Natural killer cell (primary cell): ENCODE data around the gene FBXO15. TPM values are rescaled to one million over a fixed set of nuclear protein-coding genes. Genes with fewer than 3 reads are reported as not detected.

Experiments used
- ATAC-seq, 3 donors: fragments of 150-1000 bp in 2 of 3; fragments of 200-7000 bp in 1 of 3; cut with Tn5 transposase; 1 replicate in 1 of 3; 2 replicates in 2 of 3; pipeline ENCODE4 v1.10.0; 2021; ENCODE audit warnings: mild to moderate bottlenecking in 2 of 3, moderate library complexity in 2 of 3
- DNase-seq, 2 donors: peaks; one replicate each; pipeline versions ENCODE4 v3.0.0 to v3.0.0-alpha.2; 2013 to 2021; ENCODE audit warnings: mixed read lengths in 1 of 2
- H3K27ac ChIP-seq: one replicate; pipeline ENCODE4 v1.5.1; 2013; ENCODE audit warnings: mild to moderate bottlenecking, low read length
- H3K27me3 ChIP-seq: one replicate; pipeline ENCODE4 v1.6.1; 2013; ENCODE audit warnings: low read length; ENCODE audit not compliant: control insufficient read depth, insufficient read depth
- H3K36me3 ChIP-seq: one replicate; pipeline ENCODE4 v1.6.1; 2013; ENCODE audit warnings: low read length; ENCODE audit not compliant: control insufficient read depth, insufficient read depth
- H3K4me1 ChIP-seq: one replicate; pipeline ENCODE4 v1.6.1; 2013; ENCODE audit warnings: low read length; ENCODE audit not compliant: control insufficient read depth, insufficient read depth
- H3K4me3 ChIP-seq: one replicate; pipeline ENCODE4 v1.5.1; 2013; ENCODE audit warnings: low read length
- H3K9me3 ChIP-seq: one replicate; pipeline ENCODE4 v1.6.1; 2013; ENCODE audit warnings: low read length; ENCODE audit not compliant: control insufficient read depth, insufficient read depth
- H3K27ac Mint-ChIP-seq, 2 donors: one replicate each; pipeline ENCODE4 v1.8.0; 2022; ENCODE audit warnings: mild to moderate bottlenecking in 2 of 2, mixed read lengths in 2 of 2, moderate library complexity in 1 of 2
- H3K27me3 Mint-ChIP-seq, 2 donors: one replicate each; pipeline ENCODE4 v1.8.0; 2022; ENCODE audit warnings: low read depth in 2 of 2, mixed read lengths in 2 of 2
- H3K36me3 Mint-ChIP-seq: one replicate; pipeline ENCODE4 v1.8.0; 2022; ENCODE audit warnings: mixed read lengths
- H3K4me1 Mint-ChIP-seq, 2 donors: one replicate each; pipeline ENCODE4 v1.8.0; 2022; ENCODE audit warnings: mixed read lengths in 2 of 2
- H3K4me3 Mint-ChIP-seq: one replicate; pipeline ENCODE4 v1.8.0; 2022; ENCODE audit warnings: mild to moderate bottlenecking, moderate library complexity, mixed read lengths
- H3K9me3 Mint-ChIP-seq, 2 donors: one replicate each; pipeline ENCODE4 v1.8.0; 2022; ENCODE audit warnings: mixed read lengths in 2 of 2
- CTCF ChIP-seq: fragments of 200-600 bp; IDR thresholded peaks from one replicate; pipeline ENCODE4 v1.8.0; 2022; ENCODE audit warnings: antibody characterized with exemption
- WGBS: methylation state at CpG from one replicate; pipeline ENCODE4 v1.1.7; 2013; ENCODE audit warnings: missing lambda C conversion rate; ENCODE audit not compliant: insufficient coverage; 5-methylcytosine and 5-hydroxymethylcytosine counted together
- intact Hi-C: fragments of 100-400 bp; cut with micrococcal nuclease; formaldehyde crosslinking; loops from one replicate; pipeline ENCODE4 v1.14.2; 2022
- total RNA-seq, 4 donors: library from RNA; stranded (reverse); fragments of 120-200 nt in 1 of 4; gene quantifications; one replicate each; pipeline versions ENCODE4 v1.2.3 to v1.2.4, GENCODE V29; 2013 to 2022

Gene FBXO15
- total RNA-seq, 3 donors from 2014 or later (not counting 1 experiment from before 2014, with no cell fraction given) = 0.50 to 2.6 (median 0.87) TPM

- no peak for DNase-seq
- H3K36me3 Mint-ChIP-seq = no peaks in the 10 kb centered on the region
- H3K4me1 ChIP-seq = peaks cover 9% of the 10 kb centered on the region
- WGBS = 100% methylated on average over 1 of the region's 2 CpGs
- peaks cover 24% of the 10 kb centered on the region for H3K36me3 ChIP-seq
- no peak overlapping the region for H3K4me3 ChIP-seq
- H3K9me3 Mint-ChIP-seq = no peaks in the 10 kb centered on the region
- no peaks in the 10 kb centered on the region for H3K27me3 Mint-ChIP-seq
- intact Hi-C loops = no loop called here
- H3K27me3 ChIP-seq = no peaks in the 10 kb centered on the region
- H3K4me3 Mint-ChIP-seq = no peak overlapping the region
- no peak for ATAC-seq
- no peak overlapping the region for H3K27ac ChIP-seq
- no peak overlapping the region for H3K27ac Mint-ChIP-seq
- TF ChIP-seq CTCF = no peak
- no peaks in the 10 kb centered on the region for H3K9me3 ChIP-seq
- peaks cover 28 to 29% of the 10 kb centered on the region in 2 donors for H3K4me1 Mint-ChIP-seq
These were observed 5.2 kb upstream of the FBXO15 start for GRCh38 chr18:74152857-74153256.

- DNase-seq (no peak), ATAC-seq (no peak)
- H3K9me3 Mint-ChIP-seq = no peaks in the 10 kb centered on the region
- H3K4me1 ChIP-seq = peaks cover 11% of the 10 kb centered on the region
- H3K9me3 ChIP-seq = no peaks in the 10 kb centered on the region
- intact Hi-C loops = no loop called here
- H3K4me3 ChIP-seq = no peak overlapping the region
- H3K27ac ChIP-seq = no peak overlapping the region
- 95% methylated on average over 6 of the region's 6 CpGs for WGBS
- H3K4me3 Mint-ChIP-seq = no peak overlapping the region
- no peak overlapping the region for H3K27ac Mint-ChIP-seq
- H3K36me3 Mint-ChIP-seq = no peaks in the 10 kb centered on the region
- peaks cover 34 to 35% of the 10 kb centered on the region in 2 donors for H3K4me1 Mint-ChIP-seq
- H3K27me3 ChIP-seq = no peaks in the 10 kb centered on the region
- H3K27me3 Mint-ChIP-seq = no peaks in the 10 kb centered on the region
- no peak for TF ChIP-seq CTCF
- H3K36me3 ChIP-seq = peaks cover 22% of the 10 kb centered on the region
These were observed 4.6 kb upstream of the FBXO15 start for GRCh38 chr18:74152270-74152669.

- 83% methylated on average over 4 of the region's 5 CpGs for WGBS
- DNase-seq = no peak
- ATAC-seq = no peak
- H3K9me3 Mint-ChIP-seq = no peaks in the 10 kb centered on the region
- no peak overlapping the region for H3K27ac ChIP-seq
- peaks cover 8% of the 10 kb centered on the region for H3K36me3 ChIP-seq
- peaks cover 39 to 40% of the 10 kb centered on the region in 2 donors for H3K4me1 Mint-ChIP-seq
- peaks cover 15% of the 10 kb centered on the region for H3K4me1 ChIP-seq
- no peak for TF ChIP-seq CTCF
- no peaks in the 10 kb centered on the region for H3K27me3 Mint-ChIP-seq
- H3K36me3 Mint-ChIP-seq = no peaks in the 10 kb centered on the region
- no peak overlapping the region for H3K4me3 ChIP-seq
- H3K27ac Mint-ChIP-seq = no peak overlapping the region
- intact Hi-C loops = no loop called here
- H3K4me3 Mint-ChIP-seq = peak overlapping the region; percentile 2
- H3K27me3 ChIP-seq = no peaks in the 10 kb centered on the region
- no peaks in the 10 kb centered on the region for H3K9me3 ChIP-seq
These were observed 2.2 kb upstream of the FBXO15 start for GRCh38 chr18:74149878-74150277.

- no peaks in the 10 kb centered on the region for H3K9me3 ChIP-seq
- Mint-ChIP-seq H3K9me3 (no peaks in the 10 kb centered on the region), H3K36me3 (no peaks in the 10 kb centered on the region), H3K4me1 (peaks cover 39 to 40% of the 10 kb centered on the region in 2 donors), H3K4me3 (peak overlapping the region; percentile 97), H3K27me3 (peaks cover 4 to 6% of the 10 kb centered on the region in 2 donors), H3K27ac (peak overlapping the region; percentile 98 to 100)
- H3K4me3 ChIP-seq = peak overlapping the region; percentile 84
- H3K36me3 ChIP-seq = peaks cover 5% of the 10 kb centered on the region
- DNase-seq = no peak
- WGBS = under 1% methylated on average over 25 of the region's 25 CpGs
- H3K27me3 ChIP-seq = no peaks in the 10 kb centered on the region
- ATAC-seq = peak in 1 of 3 donors; percentile 1
- peak overlapping the region; percentile 96 for H3K27ac ChIP-seq
- peaks cover 15% of the 10 kb centered on the region for H3K4me1 ChIP-seq
- TF ChIP-seq CTCF = no peak
- intact Hi-C loops = loop anchor here (1.0 kb wide), 3 partner anchors 144 to 449 kb away; partner anchors contain the start of gene ZNF407
These were observed 973 bp upstream of the FBXO15 start for GRCh38 chr18:74148543-74149070.
